ENCODE data around the gene IQGAP3. TPM values are rescaled to one million over a fixed set of nuclear protein-coding genes. Genes with fewer than 3 reads are reported as not detected.
A peak's percentile ranks its signal among the peaks of the same experiment; 100 is the strongest.

Gene IQGAP3
- polyA plus RNA-seq, 1 donor, result 5.5 TPM

DNA sequence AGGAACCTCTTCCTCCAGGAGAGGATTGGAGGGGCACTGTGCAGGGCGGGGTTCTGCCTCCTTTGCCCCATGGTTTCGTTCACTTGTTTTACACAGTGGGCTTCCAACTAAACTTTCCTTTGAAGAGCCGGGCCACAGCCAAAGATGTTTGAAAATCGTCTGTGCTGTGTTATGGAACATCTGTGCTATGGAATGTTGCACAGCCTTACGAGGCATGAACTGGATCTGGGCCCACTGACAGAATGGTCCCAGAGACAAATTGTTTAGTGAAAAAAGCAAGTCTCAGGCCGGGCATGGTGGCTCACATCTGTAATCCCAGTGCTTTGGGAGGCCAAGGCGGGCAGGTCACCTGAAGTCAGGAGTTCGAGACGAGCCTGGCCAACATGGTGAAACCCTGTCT, 59.2 kb downstream of the IQGAP3 start:
- DNase-seq (ENCODE audit: low read depth), result no peak

DNA sequence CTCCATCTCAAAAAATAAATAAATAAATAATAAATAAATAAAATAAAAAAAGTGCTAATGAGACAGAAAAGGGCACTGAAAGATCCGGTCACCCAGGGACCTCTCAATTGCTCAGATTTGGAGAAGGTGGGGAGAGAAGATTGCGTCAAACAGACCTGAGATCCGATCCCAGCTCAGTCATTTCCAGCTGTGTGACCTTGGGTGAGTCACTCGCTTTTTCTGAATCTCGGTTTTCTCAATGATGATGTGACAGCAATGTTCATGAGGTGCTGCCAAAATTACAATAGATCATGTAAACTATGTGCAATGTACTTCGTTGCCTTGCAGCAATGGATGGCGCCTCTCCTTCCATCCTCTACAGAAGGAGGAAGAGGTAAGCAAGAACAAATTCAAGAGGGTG, 60.7 kb downstream of the IQGAP3 start:
- no peak for DNase-seq (ENCODE audit: low read depth)

DNA sequence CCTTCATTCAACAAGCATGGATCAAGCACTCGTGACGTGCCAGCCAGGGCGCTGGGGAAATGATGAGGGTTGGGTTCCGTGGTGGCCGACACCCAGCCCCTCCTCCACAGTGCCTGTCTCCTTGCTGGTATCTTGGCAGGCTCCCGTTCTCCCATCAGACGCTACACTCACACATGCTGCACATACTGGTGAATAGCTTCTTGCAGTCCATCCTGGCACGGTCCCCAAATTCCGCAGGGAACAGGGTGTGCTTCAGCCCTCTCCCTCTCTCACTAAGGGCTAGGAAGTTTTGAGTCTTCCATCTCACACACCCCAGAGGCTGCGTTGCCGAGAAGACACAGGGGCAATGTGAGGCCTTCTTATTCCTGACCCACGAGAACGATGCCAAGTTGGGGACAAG, 61.7 kb downstream of the IQGAP3 start:
- no peak for DNase-seq (ENCODE audit: low read depth)

DNA sequence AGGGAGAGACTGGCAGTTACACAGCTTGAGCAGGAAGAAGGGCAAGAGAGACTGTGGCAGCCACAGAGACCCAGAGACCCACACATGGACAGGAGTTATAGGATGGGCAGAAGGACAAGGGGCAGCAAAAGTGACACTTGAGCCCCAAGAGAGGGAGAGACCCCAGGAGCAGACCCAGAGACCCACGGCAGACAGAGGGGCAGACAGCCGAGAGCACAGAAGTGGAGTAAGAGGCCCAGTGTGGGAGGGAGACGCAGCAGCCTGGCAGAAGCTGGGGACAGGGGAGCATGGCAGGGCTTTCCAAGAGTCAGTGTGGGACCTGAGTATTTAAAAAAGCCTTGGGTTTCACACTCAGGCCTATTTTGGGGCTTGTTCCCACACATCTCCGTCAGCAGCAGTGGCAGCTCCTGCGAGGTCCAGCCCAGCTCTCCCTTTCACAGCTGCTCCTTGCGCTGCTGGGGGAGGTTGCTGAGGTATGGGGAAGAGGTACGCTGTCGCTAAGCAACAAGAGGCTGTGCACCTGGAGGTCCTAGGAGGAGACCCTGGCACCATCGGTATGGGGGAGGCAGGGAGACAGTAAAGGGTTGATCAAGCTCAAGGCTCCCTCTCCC, 62.8 kb downstream of the IQGAP3 start:
- DNase-seq (ENCODE audit: low read depth), result no peak

- DNase-seq (ENCODE audit: low read depth), result no peak
Observed at GRCh38 chr1:156508955-156509234, 63.5 kb downstream of the IQGAP3 start.

DNA sequence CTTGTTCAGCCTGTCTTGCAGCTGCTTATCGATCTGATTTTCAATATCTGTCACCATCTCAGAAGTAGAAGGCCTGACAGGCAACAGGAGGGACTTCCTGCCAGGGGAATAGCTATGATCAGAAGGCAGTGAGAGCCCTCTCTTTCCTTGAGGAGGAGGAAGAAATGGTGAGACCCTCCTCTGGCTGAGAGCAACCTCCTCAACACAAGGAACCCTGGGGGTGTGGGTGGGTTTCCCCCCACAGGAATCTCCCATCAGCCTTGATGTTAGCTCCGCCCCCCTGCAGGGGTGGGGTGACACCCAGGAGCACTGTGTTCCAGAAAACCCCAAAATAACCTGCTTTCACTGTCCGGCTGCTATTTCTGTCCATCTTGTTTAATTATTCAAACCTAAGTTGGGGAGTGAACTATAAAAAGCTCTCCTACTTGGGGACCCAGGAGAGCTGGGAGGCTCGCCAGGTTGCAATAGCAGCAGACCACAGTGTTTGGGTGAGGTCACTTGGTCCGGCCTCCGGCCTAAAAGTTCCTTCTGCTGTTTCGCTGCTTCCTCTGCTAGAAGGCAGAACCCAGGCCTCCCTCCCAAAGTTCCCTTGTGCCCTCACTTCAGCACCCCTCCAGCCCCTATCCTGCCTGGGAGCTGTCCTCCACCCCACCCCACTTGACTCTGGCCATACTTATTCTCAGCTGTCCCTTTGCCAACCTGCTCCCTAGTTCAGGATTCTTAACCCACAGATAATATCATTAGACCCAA, 64.0 kb downstream of the IQGAP3 start:
- no peak for DNase-seq (ENCODE audit: low read depth)

DNA sequence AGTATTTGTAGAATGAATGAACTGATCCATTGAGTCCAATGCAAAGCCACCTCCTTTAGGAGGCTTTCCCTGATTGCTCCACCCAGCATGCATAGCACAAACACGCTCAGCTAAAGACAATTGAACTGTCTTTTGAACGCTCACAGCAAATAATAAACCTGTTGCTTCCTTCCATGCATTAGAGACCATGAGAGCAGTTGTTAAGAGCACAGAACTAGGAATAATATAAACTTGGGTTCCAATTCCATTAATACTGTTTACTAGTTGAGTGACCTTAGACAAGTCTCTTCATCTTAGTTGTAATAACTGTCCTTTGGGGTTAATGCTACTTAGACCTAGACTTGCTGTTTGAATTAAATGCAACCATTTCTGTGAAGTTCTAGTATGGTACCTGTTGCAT, 65.9 kb downstream of the IQGAP3 start:
- no peak for DNase-seq (ENCODE audit: low read depth)

- no peak for DNase-seq (ENCODE audit: low read depth)
Observed at GRCh38 chr1:156505679-156506298, 66.6 kb downstream of the IQGAP3 start.

DNA sequence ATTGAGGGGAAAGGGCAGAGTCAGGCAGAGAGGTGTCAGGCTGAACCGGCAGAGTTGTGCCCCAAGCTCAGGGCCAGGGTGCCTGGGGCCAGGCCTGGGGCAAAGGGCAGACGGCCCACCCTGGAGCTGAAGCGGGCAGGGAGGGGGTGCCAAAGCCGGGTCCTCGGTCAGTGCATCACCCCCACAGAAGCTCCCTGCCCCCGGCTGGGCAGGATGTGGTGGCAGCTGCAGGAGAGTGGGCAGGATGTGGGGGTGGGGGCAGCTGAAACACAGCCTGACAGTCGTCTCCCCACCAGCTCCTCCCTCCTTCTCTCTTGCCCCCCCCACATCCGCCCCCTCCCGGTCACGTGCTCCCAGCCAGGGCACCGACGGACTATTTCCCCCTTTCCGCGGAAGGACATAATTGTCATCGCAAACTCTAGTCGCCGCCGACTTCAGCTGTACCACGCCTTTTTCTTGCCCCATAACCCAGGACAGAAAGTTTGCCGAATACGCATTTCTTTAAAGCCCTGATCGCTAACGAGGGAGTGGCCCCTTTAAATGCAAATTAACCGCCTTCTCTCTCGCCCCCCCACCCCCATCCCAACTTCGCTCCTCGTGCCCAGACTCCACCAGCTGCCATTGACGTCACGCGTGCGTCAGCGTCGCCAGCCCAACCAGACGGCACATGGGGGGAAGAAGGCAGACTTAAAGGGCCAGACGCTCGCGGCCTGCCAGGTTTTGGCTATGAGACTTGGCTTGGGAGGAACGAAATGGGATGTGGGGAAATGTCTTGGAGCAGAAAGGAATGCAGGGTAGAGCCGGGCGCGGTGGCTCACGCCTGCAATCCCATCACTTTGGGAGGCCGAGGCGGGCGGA, 67.3 kb downstream of the IQGAP3 start:
- peak; percentile 96 for DNase-seq (ENCODE audit: low read depth)

DNA sequence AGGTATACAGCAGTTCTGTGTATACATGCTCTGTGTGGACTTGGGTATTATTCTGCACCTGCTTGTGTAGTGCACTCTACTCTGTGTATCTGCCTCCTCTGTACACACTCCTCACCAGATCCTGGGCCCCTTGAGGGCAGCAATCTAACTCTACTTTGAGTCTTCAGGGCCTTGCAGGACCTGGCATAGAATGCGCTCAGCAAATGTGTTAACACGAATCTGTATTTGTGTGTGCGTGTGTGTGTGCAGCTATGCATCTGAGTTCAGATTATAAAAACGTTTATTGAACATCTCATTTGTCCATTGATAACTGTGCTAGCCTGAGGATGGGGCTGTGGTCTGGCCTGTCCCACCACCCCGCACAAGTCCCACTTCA, 67.9 kb downstream of the IQGAP3 start:
- DNase-seq (ENCODE audit: low read depth), result no peak

GRCh38 chr1:156503698-156504437, 68.5 kb downstream of the IQGAP3 start:
- DNase-seq (ENCODE audit: low read depth), result no peak

GRCh38 chr1:156502894-156503697, 69.3 kb downstream of the IQGAP3 start:
- peak; percentile 69 for DNase-seq (ENCODE audit: low read depth)

DNA sequence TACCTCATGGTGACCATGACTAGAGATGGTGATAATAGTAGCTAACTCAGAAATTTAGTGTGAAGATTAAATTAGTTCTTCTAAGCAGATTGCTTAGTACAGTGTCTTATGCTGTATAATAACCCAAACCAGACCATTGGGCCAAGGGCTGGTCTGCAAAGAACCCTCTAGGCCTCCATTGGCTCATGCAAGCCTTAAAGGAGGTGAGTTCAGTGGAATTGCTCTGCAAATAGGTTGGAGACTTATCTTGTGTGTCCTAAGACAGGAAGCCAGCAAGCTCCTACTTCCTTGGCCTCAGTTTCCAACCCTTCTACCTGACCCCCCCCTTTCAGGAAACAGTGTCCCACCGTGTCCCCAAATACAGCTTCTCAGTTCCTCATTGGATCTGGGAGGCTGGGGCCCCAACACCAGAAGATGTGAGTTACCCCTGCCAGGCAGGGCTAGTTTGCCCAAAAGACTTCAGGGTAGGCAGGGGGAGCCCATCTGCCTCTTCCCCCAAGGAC, 69.9 kb downstream of the IQGAP3 start:
- DNase-seq (ENCODE audit: low read depth), result no peak

DNA sequence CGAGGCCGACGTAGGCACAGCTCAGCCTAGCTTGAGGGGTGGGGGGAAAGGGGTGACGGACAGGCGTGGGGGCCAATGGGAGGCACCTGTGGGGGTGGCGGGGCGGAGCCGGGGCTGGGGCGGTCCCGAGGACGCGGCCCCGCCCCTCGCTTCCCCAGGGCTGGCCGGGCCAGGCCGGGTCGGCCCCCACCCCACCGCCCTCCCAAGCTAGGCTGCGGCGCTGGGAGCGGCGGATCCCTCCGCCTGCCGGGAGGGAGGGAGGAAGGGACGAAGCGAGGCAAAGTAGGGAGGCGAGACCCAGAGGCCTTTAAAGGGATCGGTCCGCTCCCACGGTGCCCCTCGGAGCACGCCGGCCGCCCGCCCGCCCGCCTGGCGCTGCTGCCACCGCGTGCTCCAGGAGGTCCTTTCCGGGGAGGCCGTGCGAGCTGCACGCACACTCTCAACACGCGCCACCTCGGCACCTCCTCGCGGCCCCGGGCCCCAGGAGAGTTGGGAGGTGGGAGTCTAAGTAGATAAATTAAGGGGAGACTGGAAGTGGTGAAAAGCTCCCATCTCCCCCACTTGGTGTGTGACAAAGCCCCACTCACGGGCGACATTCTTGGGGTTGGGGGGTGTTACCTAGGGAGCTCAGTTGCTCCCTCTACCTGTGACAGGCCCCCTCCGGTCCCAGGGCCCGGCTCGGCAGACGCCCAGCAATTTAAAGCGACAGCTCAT, 71.4 kb downstream of the IQGAP3 start:
- peak; percentile 86 for DNase-seq (ENCODE audit: low read depth)

DNA sequence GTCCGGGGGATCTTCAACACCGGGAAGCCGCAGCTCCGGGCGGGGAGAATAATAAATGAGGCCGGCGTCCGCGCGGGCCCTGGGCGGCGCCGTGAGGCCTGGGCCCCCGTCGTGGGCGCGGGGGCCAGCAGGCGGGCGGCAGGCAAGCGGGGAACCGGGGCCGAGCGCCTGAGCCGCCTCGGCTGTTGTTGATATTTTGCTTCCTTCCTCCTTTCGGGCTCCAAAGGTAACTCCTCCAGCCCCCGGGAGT, 71.9 kb downstream of the IQGAP3 start, which contains the start of gene MEF2D:
Gene MEF2D, minus strand, starts transcription at position 233 of the 250 bp plus-strand sequence. CDS start 17,483 bp downstream, outside the sequence.
- DNase-seq (ENCODE audit: low read depth), result no peak

DNA sequence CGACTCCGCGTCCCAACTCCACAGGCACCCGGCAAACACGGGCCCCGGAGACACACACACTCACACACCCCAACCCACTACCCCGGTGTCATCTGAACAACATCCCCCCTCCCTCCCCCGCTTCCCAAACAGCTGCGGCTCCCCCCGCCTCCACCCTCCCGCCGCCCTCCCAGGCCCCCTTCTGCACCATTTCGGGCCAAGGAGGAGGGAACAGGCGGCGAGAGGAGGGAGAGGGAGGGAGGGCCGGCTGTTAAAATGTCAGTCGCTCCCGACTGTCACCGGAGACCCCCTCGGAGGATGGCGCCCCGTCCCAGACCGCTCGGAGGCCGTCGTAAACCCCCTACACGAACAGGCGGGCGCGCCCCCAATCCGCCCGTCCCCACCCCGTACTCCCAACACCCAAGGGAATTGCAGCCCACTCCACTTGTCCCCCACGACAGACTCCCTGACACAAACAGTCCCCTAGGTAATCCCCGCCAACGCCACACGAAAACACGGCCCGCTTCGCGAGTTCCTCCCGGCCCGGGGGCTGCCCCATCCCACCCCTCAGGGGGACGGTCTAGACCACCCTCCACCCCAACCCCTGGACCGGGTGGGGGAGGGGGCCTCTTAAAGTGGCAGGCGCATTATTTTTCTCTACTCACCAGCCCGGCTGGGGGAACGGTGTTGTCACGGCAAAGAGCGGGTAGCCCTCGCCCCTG, 72.4 kb downstream of the IQGAP3 start:
- DNase-seq (ENCODE audit: low read depth), result peak; percentile 52

GRCh38 chr1:156499194-156499841, 73.0 kb downstream of the IQGAP3 start:
- no peak for DNase-seq (ENCODE audit: low read depth)

DNA sequence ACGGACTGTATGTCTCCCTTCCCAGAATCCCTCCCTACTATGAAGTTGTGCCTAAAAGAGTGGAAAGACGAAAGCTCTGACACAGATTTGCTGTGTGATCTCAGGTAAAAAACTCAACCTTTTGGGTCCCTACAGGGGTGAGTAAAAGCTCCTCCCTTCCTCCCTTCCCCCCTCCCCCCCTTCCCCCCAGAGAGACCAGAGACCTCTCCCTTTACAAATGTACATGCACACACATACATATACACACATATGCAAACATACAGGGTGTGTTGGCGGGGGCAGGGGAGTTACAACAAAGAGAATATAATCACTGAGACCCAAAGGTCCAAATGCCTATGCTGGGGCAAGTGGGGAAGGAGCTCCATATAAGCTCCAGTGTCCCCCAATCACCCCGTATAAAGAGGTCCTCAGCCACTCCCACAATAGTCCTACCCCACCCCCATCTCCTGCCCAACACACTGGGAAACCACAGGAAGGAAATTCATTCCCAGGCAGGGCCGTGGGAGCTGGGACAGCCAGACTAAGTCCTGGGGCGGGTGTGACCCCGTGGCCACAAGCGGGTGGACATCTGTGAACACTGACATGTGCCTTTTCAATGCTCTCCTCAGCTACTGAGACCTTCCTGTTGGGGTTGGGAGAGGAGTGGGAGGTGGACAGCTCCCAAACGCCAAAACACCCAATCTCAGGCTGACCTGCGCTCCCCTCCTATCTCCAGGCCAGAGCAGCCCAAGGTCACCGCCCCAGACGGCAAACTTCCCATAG, 73.8 kb downstream of the IQGAP3 start:
- no peak for DNase-seq (ENCODE audit: low read depth)
